Neural progenitor cell (in vitro differentiated cells): ENCODE data around the gene NLRP3. TPM values are rescaled to one million over a fixed set of nuclear protein-coding genes. Genes with fewer than 3 reads are reported as not detected.

ENCODE experiments used
- DNase-seq: peaks from one replicate; pipeline ENCODE4 v3.0.0-alpha.2; 2016; ENCODE audit warnings: low spot score
- H2AFZ ChIP-seq: fragments of 200-600 bp; sonication (generic); replicated peaks from 2 replicates; pipeline ENCODE4 v1.6.1; 2016; ENCODE audit warnings: antibody characterized with exemption
- H3F3A ChIP-seq: fragments of 200-600 bp; sonication (generic); 2 replicates; pipeline ENCODE4 v1.6.1; 2016; ENCODE audit warnings: antibody characterized with exemption, low read depth
- H3K27ac ChIP-seq: fragments of 200-600 bp; sonication (generic); 2 replicates; pipeline ENCODE4 v1.5.1; 2016; ENCODE audit warnings: mild to moderate bottlenecking
- H3K27me3 ChIP-seq: fragments of 200-600 bp; sonication (generic); 2 replicates; pipeline ENCODE4 v1.6.1; 2016; ENCODE audit warnings: mild to moderate bottlenecking, moderate library complexity
- H3K36me3 ChIP-seq: fragments of 200-600 bp; sonication (generic); 2 replicates; pipeline ENCODE4 v1.5.1; 2016
- H3K4me1 ChIP-seq: fragments of 200-600 bp; sonication (generic); 2 replicates; pipeline ENCODE4 v1.6.1; 2016; ENCODE audit warnings: mixed run types
- H3K4me2 ChIP-seq: fragments of 200-600 bp; sonication (generic); 2 replicates; pipeline ENCODE4 v1.6.1; 2016
- H3K4me3 ChIP-seq: fragments of 200-600 bp; sonication (generic); 2 replicates; pipeline ENCODE4 v1.5.1; 2016
- H3K79me2 ChIP-seq: fragments of 200-600 bp; sonication (generic); 2 replicates; pipeline ENCODE4 v1.6.1; 2016; ENCODE audit warnings: low read depth
- H3K9ac ChIP-seq: fragments of 200-600 bp; sonication (generic); 2 replicates; pipeline ENCODE4 v1.6.1; 2016
- H3K9me3 ChIP-seq: fragments of 200-600 bp; sonication (generic); 2 replicates; pipeline ENCODE4 v1.5.1; 2016; ENCODE audit warnings: low read depth
- H4K20me1 ChIP-seq: fragments of 200-600 bp; sonication (generic); 2 replicates; pipeline ENCODE4 v1.6.1; 2016; ENCODE audit warnings: low read depth
- H3K27ac Mint-ChIP-seq: 3 replicates; pipeline ENCODE4 v1.8.0; 2021; ENCODE audit warnings: mixed read lengths
- H3K27me3 Mint-ChIP-seq: 2 replicates; pipeline ENCODE4 v1.8.0; 2022; ENCODE audit warnings: low read depth, mild to moderate bottlenecking, inconsistent platforms, moderate library complexity, mixed read lengths; ENCODE audit not compliant: insufficient read depth
- H3K36me3 Mint-ChIP-seq: 3 replicates; pipeline ENCODE4 v1.8.0; 2021; ENCODE audit warnings: mixed read lengths
- H3K4me1 Mint-ChIP-seq: 3 replicates; pipeline ENCODE4 v1.8.0; 2021; ENCODE audit warnings: mixed read lengths
- H3K4me3 Mint-ChIP-seq: 3 replicates; pipeline ENCODE4 v1.8.0; 2021; ENCODE audit warnings: mild to moderate bottlenecking, moderate library complexity, mixed read lengths
- H3K9me3 Mint-ChIP-seq: 3 replicates; pipeline ENCODE4 v1.8.0; 2020; ENCODE audit warnings: mixed read lengths
- EZH2 ChIP-seq: fragments of 200-600 bp; sonication (generic); IDR thresholded peaks from 2 replicates; pipeline ENCODE4 v1.6.1; 2017; ENCODE audit warnings: antibody characterized with exemption, mild to moderate bottlenecking, moderate library complexity
- EZH2phosphoT487 ChIP-seq: fragments of 200-600 bp; sonication (generic); IDR thresholded peaks from 2 replicates; pipeline ENCODE4 v1.6.1; 2017; ENCODE audit warnings: antibody characterized with exemption
- total RNA-seq: library from RNA; depleted of rRNA; stranded (reverse); fragments of >200 nt; gene quantifications from 2 replicates; pipeline ENCODE4 v1.2.3, GENCODE V29; 2015; ENCODE audit warnings: low replicate concordance
- TF ChIP-seq, protein P1 (sequence below): fragments of 200-600 bp; sonication (generic); IDR thresholded peaks from 2 replicates; pipeline ENCODE4 v1.5.1; 2017; ENCODE audit warnings: antibody characterized with exemption, mild to moderate bottlenecking

NLRP3 gene
- total RNA-seq, 1 donor from 2014 or later, result 2.6 TPM

DNA sequence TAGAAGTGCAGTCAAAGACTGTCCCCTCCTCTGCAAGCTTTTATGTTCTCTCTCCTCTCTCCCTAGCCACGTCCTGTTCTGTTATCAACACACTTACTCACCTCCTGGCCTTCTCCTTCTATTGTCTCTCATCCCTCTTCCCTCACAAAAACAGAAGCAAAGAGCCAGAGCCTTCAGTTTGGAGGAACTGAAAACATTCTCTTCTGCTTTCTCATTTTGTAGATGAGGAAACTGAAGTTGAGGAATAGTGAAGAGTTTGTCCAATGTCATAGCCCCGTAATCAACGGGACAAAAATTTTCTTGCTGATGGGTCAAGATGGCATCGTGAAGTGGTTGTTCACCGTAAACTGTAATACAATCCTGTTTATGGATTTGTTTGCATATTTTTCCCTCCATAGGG is 1.9 kb downstream of the NLRP3 start:
- no peaks in the 10 kb centered on the region for H3K9me3 ChIP-seq
- no peaks in the 10 kb centered on the region for H3K4me1 ChIP-seq
- no peak overlapping the region for H3K27ac ChIP-seq
- H2AFZ ChIP-seq, result no peak overlapping the region
- no peak overlapping the region for H3K9ac ChIP-seq
- TF ChIP-seq, protein P1, sequence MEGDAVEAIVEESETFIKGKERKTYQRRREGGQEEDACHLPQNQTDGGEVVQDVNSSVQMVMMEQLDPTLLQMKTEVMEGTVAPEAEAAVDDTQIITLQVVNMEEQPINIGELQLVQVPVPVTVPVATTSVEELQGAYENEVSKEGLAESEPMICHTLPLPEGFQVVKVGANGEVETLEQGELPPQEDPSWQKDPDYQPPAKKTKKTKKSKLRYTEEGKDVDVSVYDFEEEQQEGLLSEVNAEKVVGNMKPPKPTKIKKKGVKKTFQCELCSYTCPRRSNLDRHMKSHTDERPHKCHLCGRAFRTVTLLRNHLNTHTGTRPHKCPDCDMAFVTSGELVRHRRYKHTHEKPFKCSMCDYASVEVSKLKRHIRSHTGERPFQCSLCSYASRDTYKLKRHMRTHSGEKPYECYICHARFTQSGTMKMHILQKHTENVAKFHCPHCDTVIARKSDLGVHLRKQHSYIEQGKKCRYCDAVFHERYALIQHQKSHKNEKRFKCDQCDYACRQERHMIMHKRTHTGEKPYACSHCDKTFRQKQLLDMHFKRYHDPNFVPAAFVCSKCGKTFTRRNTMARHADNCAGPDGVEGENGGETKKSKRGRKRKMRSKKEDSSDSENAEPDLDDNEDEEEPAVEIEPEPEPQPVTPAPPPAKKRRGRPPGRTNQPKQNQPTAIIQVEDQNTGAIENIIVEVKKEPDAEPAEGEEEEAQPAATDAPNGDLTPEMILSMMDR, result no peak
- TF ChIP-seq EZH2, result no peak
- no peak for TF ChIP-seq EZH2phosphoT487
- H3K27me3 ChIP-seq, result no peaks in the 10 kb centered on the region
- no peaks in the 10 kb centered on the region for H3K36me3 ChIP-seq
- no peaks in the 10 kb centered on the region for H3F3A ChIP-seq
- DNase-seq, result no peak
- no peaks in the 10 kb centered on the region for H3K9me3 Mint-ChIP-seq
- H3K4me3 Mint-ChIP-seq, result no peak overlapping the region
- H3K27me3 Mint-ChIP-seq, result peaks cover 10% of the 10 kb centered on the region
- H4K20me1 ChIP-seq, result no peaks in the 10 kb centered on the region
- H3K36me3 Mint-ChIP-seq, result no peaks in the 10 kb centered on the region
- no peaks in the 10 kb centered on the region for H3K79me2 ChIP-seq
- H3K4me1 Mint-ChIP-seq, result no peaks in the 10 kb centered on the region
- no peak overlapping the region for H3K27ac Mint-ChIP-seq
- H3K4me3 ChIP-seq, result no peak overlapping the region
- H3K4me2 ChIP-seq, result no peak overlapping the region

GRCh38 chr1:247419336-247419735 is 3.4 kb downstream of the NLRP3 start:
- H2AFZ ChIP-seq, result no peak overlapping the region
- no peaks in the 10 kb centered on the region for H4K20me1 ChIP-seq
- no peak overlapping the region for H3K4me3 ChIP-seq
- H3K9me3 Mint-ChIP-seq, result peaks cover 3% of the 10 kb centered on the region
- no peak overlapping the region for H3K4me3 Mint-ChIP-seq
- H3K4me2 ChIP-seq, result no peak overlapping the region
- H3K27ac ChIP-seq, result no peak overlapping the region
- no peak overlapping the region for H3K27ac Mint-ChIP-seq
- H3K79me2 ChIP-seq, result no peaks in the 10 kb centered on the region
- H3K36me3 ChIP-seq, result no peaks in the 10 kb centered on the region
- H3K9me3 ChIP-seq, result no peaks in the 10 kb centered on the region
- H3K27me3 ChIP-seq, result no peaks in the 10 kb centered on the region
- TF ChIP-seq, protein P1, result no peak
- TF ChIP-seq EZH2 (no peak), EZH2phosphoT487 (no peak)
- H3K9ac ChIP-seq, result no peak overlapping the region
- no peaks in the 10 kb centered on the region for H3F3A ChIP-seq
- H3K36me3 Mint-ChIP-seq, result peaks cover 3% of the 10 kb centered on the region
- no peaks in the 10 kb centered on the region for H3K4me1 ChIP-seq
- no peak for DNase-seq
- no peaks in the 10 kb centered on the region for H3K4me1 Mint-ChIP-seq
- H3K27me3 Mint-ChIP-seq, result peaks cover 9% of the 10 kb centered on the region

- peaks cover 7% of the 10 kb centered on the region for H3K27me3 Mint-ChIP-seq
- Histone ChIP-seq H3K9me3 (no peaks in the 10 kb centered on the region), H3K36me3 (no peaks in the 10 kb centered on the region), H3K27ac (no peak overlapping the region), H3K27me3 (no peaks in the 10 kb centered on the region), H3K4me3 (no peak overlapping the region), H3K4me2 (no peak overlapping the region), H3F3A (no peaks in the 10 kb centered on the region), H4K20me1 (no peaks in the 10 kb centered on the region), H3K9ac (no peak overlapping the region), H3K4me1 (no peaks in the 10 kb centered on the region), H2AFZ (no peak overlapping the region), H3K79me2 (no peaks in the 10 kb centered on the region)
- H3K4me1 Mint-ChIP-seq, result no peaks in the 10 kb centered on the region
- TF ChIP-seq EZH2, result no peak
- TF ChIP-seq, protein P1, result no peak
- TF ChIP-seq EZH2phosphoT487, result no peak
- DNase-seq, result no peak
- H3K4me3 Mint-ChIP-seq, result no peak overlapping the region
- H3K36me3 Mint-ChIP-seq, result peaks cover 3% of the 10 kb centered on the region
- H3K9me3 Mint-ChIP-seq, result peaks cover 3% of the 10 kb centered on the region
- no peak overlapping the region for H3K27ac Mint-ChIP-seq
Measured at GRCh38 chr1:247421074-247421473, 5.1 kb downstream of the NLRP3 start.
